HG03039 (cell line): ENCODE results near the gene ENO2.
A peak's percentile ranks its signal among the peaks of the same experiment; 100 is the strongest.
"Not testable (repeated sequence)": the region's sequence is repeated elsewhere in the genome, so short reads cannot be mapped to it uniquely, and the experiment has no call there.

Experiments
- ATAC-seq: cut with Tn5 transposase; IDR thresholded peaks from one replicate; pipeline ENCODE4 v1.9.1; 2021; ENCODE audit warnings: mild to moderate bottlenecking, moderate library complexity; ENCODE audit not compliant: unreplicated experiment

Gene ENO2

DNA sequence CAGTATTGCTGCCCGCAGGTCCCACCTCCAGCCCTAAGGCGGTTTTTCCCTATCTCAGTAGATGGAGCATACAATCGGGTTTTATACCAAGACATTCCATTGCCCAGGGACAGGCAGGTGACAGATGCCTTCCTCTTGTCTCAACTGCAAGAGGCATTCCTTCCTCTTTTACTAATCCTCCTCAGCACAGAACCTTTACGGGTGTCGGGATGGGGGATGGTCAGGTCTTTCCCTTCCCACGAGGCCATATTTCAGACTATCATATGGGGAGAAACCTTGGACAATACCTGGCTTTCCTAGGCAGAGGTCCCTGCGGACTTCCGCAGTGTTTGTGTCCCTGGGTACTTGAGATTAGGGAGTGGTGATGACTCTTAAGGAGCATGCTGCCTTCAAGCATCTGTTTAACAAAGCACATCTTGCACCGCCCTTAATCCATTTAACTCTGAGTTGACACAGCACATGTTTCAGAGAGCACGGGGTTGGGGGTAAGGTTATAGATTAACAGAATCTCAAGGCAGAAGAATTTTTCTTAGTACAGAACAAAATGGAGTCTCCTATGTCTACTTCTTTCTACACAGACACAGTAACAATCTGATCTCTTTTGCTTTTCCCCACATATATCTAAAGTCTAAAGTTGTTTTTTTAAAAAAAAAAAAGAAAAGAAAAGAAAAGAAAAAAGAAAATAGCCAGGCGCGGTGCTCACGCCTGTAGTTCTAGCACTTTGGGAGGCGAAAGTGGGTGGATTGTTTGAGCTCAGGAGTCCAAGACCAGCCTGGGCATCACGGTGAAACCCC, 28.0 kb upstream of the ENO2 start:
- ATAC-seq: not testable (repeated sequence)

DNA sequence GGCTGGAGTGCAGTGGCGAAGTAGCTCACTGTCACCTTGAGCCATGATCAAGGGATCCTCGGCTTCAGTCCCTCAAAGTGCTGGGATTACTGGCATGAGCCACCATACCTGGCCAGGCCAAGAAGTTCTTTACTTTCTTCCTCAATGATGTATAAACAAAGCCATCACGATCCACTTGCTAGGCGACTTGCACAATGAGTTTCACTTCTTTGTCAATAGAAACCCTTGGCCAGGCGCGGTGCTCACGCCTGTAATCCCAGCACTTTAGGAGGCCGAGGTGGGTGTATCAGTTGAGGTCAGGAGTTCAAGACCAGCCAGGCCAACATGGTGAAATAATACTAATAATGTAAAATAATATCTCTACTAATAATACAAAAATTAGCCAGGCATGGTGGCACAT, 26.9 kb upstream of the ENO2 start:
- no peak for ATAC-seq

DNA sequence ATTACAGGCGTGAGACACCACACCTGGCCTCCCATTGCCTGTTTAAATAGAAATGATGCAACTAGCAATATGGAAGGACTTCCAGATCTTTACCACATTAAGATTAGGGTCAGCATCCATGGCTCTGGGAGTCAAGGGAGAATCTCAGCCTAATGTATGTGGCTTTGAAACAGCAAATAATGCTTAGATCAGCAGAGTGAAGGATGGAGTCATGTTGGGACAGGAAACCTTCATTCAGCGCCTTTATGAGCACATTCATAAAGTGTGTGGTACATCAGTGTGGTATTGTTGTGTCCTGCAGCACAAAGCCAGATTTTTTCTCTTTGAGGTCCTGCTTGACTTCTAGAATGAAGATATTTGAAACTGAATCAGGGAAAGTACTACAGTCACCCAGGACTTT, 26.0 kb upstream of the ENO2 start:
- ATAC-seq: no peak

- not testable (repeated sequence) for ATAC-seq
Measured at GRCh38 chr12:6888794-6889193, 25.6 kb upstream of the ENO2 start.

GRCh38 chr12:6889775-6890573, 24.4 kb upstream of the ENO2 start:
- ATAC-seq: not testable (repeated sequence)

DNA sequence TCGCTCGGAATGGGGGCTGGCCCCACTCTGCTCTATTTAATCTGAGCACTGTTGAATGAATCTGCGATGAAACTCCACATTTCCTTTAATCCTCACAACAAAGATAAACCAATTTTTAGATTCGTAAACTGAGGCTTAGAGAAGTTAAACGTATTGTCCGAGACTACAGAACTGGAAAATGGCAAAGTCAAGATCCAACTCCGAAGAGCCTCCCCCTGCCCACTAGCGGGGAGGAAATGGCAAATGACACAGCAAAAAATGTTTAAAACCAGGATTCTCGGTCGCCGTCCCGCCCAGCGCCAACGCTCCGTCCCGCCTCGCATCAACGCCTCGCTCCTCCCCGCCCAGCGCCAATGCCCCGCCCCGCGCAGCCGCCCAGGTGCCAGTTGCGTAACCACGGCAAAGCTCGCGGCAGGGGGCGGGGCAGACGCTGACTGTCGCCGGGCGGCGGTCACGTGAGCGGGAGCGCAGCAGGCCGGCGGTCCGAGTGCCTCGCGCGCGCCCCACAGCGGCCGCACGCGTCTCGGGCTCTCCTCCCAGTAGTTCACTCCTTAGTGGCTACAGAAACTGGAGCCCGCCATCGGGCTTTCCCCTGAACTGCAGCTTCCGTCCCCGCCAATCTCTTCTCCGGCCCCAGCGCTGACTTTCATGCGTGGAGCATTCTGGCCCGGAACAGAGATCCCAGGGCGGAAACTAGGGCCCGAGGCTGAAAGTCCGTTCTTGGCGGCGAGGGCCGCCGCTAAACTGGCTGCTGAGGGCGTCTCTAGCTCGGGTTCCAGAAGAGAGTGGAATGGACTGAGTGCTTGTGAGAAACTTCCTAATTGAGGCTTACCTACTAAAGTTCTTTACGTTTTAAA, 23.4 kb upstream of the ENO2 start:
- ATAC-seq: peak; percentile 89

DNA sequence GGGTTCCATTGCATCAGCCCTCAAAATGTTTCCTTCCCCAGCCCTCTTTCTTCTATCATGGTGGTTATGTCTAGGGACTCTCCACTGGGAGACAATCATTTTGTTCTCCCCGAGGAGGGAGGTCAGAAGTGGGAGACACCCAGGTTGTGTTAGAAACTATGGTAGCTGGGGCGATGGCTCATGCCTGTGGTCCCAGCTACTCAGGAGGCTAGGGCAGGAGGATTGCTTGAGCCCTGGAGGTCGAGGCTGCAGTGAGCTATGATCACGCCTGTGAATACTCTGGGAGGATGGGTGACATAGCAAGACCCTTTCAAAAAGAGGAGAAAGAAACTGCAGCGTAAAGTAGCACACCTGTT, 22.8 kb upstream of the ENO2 start:
- ATAC-seq: no peak

- ATAC-seq: not testable (repeated sequence)
Measured at GRCh38 chr12:6892683-6893082, 21.7 kb upstream of the ENO2 start.

DNA sequence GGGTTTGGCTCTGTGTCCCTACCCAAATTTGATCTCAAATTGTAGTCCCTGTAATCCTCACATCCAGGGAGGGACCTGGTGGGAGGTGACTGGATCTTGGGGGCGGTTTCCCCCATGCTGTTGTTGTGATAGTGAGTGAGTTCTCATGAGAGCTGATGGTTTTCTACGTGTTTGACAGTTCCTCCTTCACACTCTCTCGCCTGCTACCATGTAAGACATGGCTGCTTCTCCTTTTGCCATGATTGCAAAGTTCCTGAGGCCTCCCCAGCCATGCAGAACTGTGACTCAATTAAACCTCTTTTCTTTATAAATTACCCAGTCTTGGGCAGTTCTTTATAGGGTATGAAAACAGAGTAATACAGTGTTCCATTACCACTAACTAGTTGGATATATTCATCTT, 20.1 kb upstream of the ENO2 start:
- ATAC-seq: no peak

DNA sequence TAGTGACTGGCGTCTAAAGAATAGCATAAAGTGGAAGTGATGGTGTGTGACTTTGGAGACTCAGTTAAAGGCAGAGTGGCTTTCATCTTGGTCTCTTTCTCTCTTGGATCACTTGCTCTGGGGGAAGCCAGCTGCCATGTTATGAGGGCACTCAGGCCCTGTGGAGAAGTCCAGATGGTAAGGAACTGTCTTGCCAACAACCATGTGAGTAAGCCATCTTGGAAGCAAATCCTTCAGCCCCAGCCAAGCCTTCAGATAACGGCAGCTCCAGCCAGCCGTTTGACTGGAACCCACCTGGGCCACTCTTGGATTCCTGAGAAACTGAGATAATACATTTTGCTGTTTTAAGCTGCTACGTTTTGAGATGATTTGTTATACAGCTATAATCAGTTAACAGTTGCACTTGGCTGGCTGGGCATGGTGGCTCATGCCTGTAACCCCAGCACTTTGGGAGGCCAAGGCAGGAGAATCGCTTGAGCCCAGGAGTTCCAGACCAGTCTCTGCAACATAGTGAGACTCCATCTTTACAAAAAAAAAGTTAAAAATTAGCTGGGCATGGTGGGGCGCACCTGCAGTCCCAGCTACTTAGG, 17.4 kb upstream of the ENO2 start:
- ATAC-seq: no peak

- no peak for ATAC-seq
Measured at GRCh38 chr12:6899427-6899826, 15.0 kb upstream of the ENO2 start.

GRCh38 chr12:6899837-6900519, 14.4 kb upstream of the ENO2 start:
- no peak for ATAC-seq

GRCh38 chr12:6902448-6902847, 11.9 kb upstream of the ENO2 start:
- ATAC-seq: no peak

GRCh38 chr12:6903722-6904121, 10.7 kb upstream of the ENO2 start:
- no peak for ATAC-seq

GRCh38 chr12:6904280-6905276, 9.8 kb upstream of the ENO2 start, which contains the start of gene LRRC23:
TSS of gene LRRC23 (plus strand) at chr12:6904822. CDS start at chr12:6905634, 812 bp downstream.
- peak; percentile 94 for ATAC-seq

- ATAC-seq: no peak
Measured at GRCh38 chr12:6905414-6906040, 8.9 kb upstream of the ENO2 start.

GRCh38 chr12:6908141-6908540, 6.2 kb upstream of the ENO2 start:
- ATAC-seq: not testable (repeated sequence)

GRCh38 chr12:6909421-6910145, 4.8 kb upstream of the ENO2 start:
- ATAC-seq: no peak
